SKM-1 (cell line): ENCODE results near the gene EXOC4.

ENCODE experiments used
- DNase-seq: peaks from one replicate; lab custom pipeline; 2025; ENCODE audit not compliant: unreplicated experiment; lab: John Stamatoyannopoulos, UW

Gene EXOC4

GRCh38 chr7:133662276-133662675 lies 409.4 kb downstream of the EXOC4 start:
- no peak for DNase-seq

- DNase-seq = no peak
Measured at GRCh38 chr7:133662830-133663229, 410.0 kb downstream of the EXOC4 start.

GRCh38 chr7:133664528-133664927 lies 411.6 kb downstream of the EXOC4 start:
- DNase-seq = no peak

GRCh38 chr7:133668296-133669060 lies 415.6 kb downstream of the EXOC4 start:
- no peak for DNase-seq

- DNase-seq = no peak
Measured at GRCh38 chr7:133669061-133669455, 416.2 kb downstream of the EXOC4 start.

- DNase-seq = no peak
Measured at GRCh38 chr7:133670250-133670649, 417.4 kb downstream of the EXOC4 start.

GRCh38 chr7:133672866-133673265 lies 420.0 kb downstream of the EXOC4 start:
- DNase-seq = no peak

GRCh38 chr7:133674079-133674763 lies 421.3 kb downstream of the EXOC4 start:
- DNase-seq = no peak

- DNase-seq = no peak
Measured at GRCh38 chr7:133675510-133676218, 422.8 kb downstream of the EXOC4 start.

GRCh38 chr7:133676805-133677370 lies 424.0 kb downstream of the EXOC4 start:
- DNase-seq = no peak

GRCh38 chr7:133678137-133678814 lies 425.4 kb downstream of the EXOC4 start:
- no peak for DNase-seq

GRCh38 chr7:133679977-133680376 lies 427.1 kb downstream of the EXOC4 start:
- DNase-seq = no peak

- DNase-seq = no peak
Measured at GRCh38 chr7:133681529-133681928, 428.7 kb downstream of the EXOC4 start.

- DNase-seq = no peak
Measured at GRCh38 chr7:133682364-133683181, 429.7 kb downstream of the EXOC4 start.

- DNase-seq = no peak
Measured at GRCh38 chr7:133683182-133683454, 430.2 kb downstream of the EXOC4 start.

- peak; percentile 57 for DNase-seq
Measured at GRCh38 chr7:133688483-133689239, 435.8 kb downstream of the EXOC4 start.

GRCh38 chr7:133690740-133691139 lies 437.9 kb downstream of the EXOC4 start:
- no peak for DNase-seq

GRCh38 chr7:133691727-133692610 lies 439.1 kb downstream of the EXOC4 start:
- DNase-seq = no peak

- DNase-seq = no peak
Measured at GRCh38 chr7:133693281-133693680, 440.4 kb downstream of the EXOC4 start.
